HepG2 (cell line): ENCODE measurements around the gene ZNF513. TPM values are rescaled to one million over a fixed set of nuclear protein-coding genes. Genes with fewer than 3 reads are reported as not detected.

Experiments used
- ATAC-seq: fragments of 200-7000 bp; cut with Tn5 transposase; 3 replicates; pipeline ENCODE4 v1.9.1; 2020; ENCODE audit warnings: mild to moderate bottlenecking, moderate library complexity
- BruUV-seq: library from RNA; stranded (reverse); fragments of 400-500 nt; replicated peaks from 2 replicates; lab custom pipeline; 2021; lab: Mats Ljungman, UMichigan
- CTCF ChIA-PET: fragments of 300-600 bp; formaldehyde crosslinking; extraction: SDS; loops from one replicate; lab custom pipeline; 2021; ENCODE audit warnings: low total read pairs, inconsistent platforms, low intra/inter-chr PET ratio; lab: Yijun Ruan, JAX
- POLR2A ChIA-PET: fragments of 350-600 bp; sonication (Branson Sonifier 250); formaldehyde crosslinking; loops from one replicate; lab custom pipeline; 2020; ENCODE audit warnings: antibody characterized with exemption, inconsistent platforms; lab: Yijun Ruan, JAX
- DNase-seq: peaks from one replicate; pipeline ENCODE4 v3.0.0-alpha.2; 2015; ENCODE audit warnings: low spot score
- FAIRE-seq: peaks from 3 replicates; lab custom pipeline; 2011; peaks lifted over from hg19 to GRCh38; lab: Jason Lieb, UNC
- H2AFZ ChIP-seq: one replicate; pipeline ENCODE4 v1.6.1; 2011; ENCODE audit warnings: low read length, inconsistent platforms
- H3K27ac ChIP-seq: fragments of 300-600 bp; 3 replicates; pipeline ENCODE4 v1.8.0; 2011; ENCODE audit warnings: mixed run types, mild to moderate bottlenecking, mixed read lengths, low read length, inconsistent platforms; ENCODE audit not compliant: insufficient read depth; ENCODE audit errors: extremely low read length
- H3K27me3 ChIP-seq, 2 experiments: fragments of 200-600 bp in 1 of 2; 2 replicates in 1 of 2; 3 replicates in 1 of 2; pipeline versions ENCODE4 v1.6.0 to v1.8.0; 2011; ENCODE audit warnings: low read length in 2 of 2, mild to moderate bottlenecking in 2 of 2, moderate library complexity in 2 of 2, inconsistent platforms in 1 of 2; ENCODE audit not compliant: insufficient read depth in 2 of 2, control insufficient read depth in 1 of 2
- H3K36me3 ChIP-seq, 2 experiments: fragments of 200-600 bp in 1 of 2; replicated peaks in 1 of 2; 2 replicates in 1 of 2; 3 replicates in 1 of 2; pipeline versions ENCODE4 v1.5.1 to v1.8.0; 2011; ENCODE audit warnings: low read length in 2 of 2, inconsistent platforms in 1 of 2; ENCODE audit not compliant: insufficient read depth in 2 of 2, control insufficient read depth in 1 of 2
- H3K4me1 ChIP-seq: 2 replicates; pipeline ENCODE4 v1.5.1; 2012; ENCODE audit warnings: low read length, inconsistent platforms; ENCODE audit not compliant: insufficient read depth
- H3K4me2 ChIP-seq: 2 replicates; pipeline ENCODE4 v1.6.0; 2011; ENCODE audit warnings: low read depth, low read length, inconsistent platforms
- H3K4me3 ChIP-seq, 3 experiments: fragments of 200-600 bp in 1 of 3; sonication (generic), shearing (Covaris generic) in 1 of 3; replicated peaks in 1 of 3; 2 replicates each; pipeline ENCODE4 v1.5.1; 2011 to 2016; ENCODE audit warnings: low read length in 3 of 3, inconsistent platforms in 2 of 3, low read depth in 2 of 3, mild to moderate bottlenecking in 2 of 3, control low read depth in 1 of 3, mixed read lengths in 1 of 3; ENCODE audit not compliant: insufficient read depth in 1 of 3
- H3K79me2 ChIP-seq: one replicate; pipeline ENCODE4 v1.6.1; 2011; ENCODE audit warnings: low read length, inconsistent platforms; ENCODE audit not compliant: insufficient read depth
- H3K9ac ChIP-seq: 2 replicates; pipeline ENCODE4 v1.6.0; 2011; ENCODE audit warnings: mild to moderate bottlenecking, low read depth, low read length, inconsistent platforms; ENCODE audit not compliant: insufficient read depth
- H3K9me3 ChIP-seq: 2 replicates; pipeline ENCODE4 v1.5.1; 2012; ENCODE audit warnings: mild to moderate bottlenecking, low read length
- H4K20me1 ChIP-seq: 2 replicates; pipeline ENCODE4 v1.6.0; 2011; ENCODE audit warnings: inconsistent platforms, mild to moderate bottlenecking, low read length, moderate library complexity; ENCODE audit not compliant: insufficient read depth
- BRCA1 ChIP-seq: sonication (generic); formaldehyde crosslinking; IDR thresholded peaks from 2 replicates; pipeline ENCODE4 v1.4.0; 2020; ENCODE audit warnings: missing genetic modification reagents
- CEBPZ ChIP-seq: IDR thresholded peaks from 2 replicates; pipeline ENCODE4 v1.6.1; 2012; ENCODE audit warnings: low read length, improper control_type of control experiment
- FOXP4 ChIP-seq: sonication (generic); formaldehyde crosslinking; IDR thresholded peaks from 2 replicates; pipeline ENCODE4 v1.4.0; 2020; ENCODE audit warnings: missing genetic modification reagents
- HDAC6 ChIP-seq: fragments of 200-600 bp; sonication (generic); IDR thresholded peaks from 2 replicates; pipeline ENCODE4 v1.7.0; 2017; ENCODE audit warnings: mild to moderate bottlenecking, antibody characterized with exemption, low read length, low read depth
- NFKBIZ ChIP-seq: IDR thresholded peaks from 2 replicates; pipeline ENCODE4 v1.6.1; 2018; ENCODE audit warnings: missing genetic modification reagents, missing compliant biosample characterization
- NR3C1 ChIP-seq: sonication (generic); formaldehyde crosslinking; IDR thresholded peaks from 2 replicates; pipeline ENCODE4 v1.4.0; 2020; ENCODE audit warnings: missing genetic modification reagents
- PITX1 ChIP-seq: sonication (generic); formaldehyde crosslinking; IDR thresholded peaks from 2 replicates; pipeline ENCODE4 v1.5.1; 2020; ENCODE audit warnings: mild to moderate bottlenecking, missing genetic modification reagents
- POGZ ChIP-seq: sonication (generic); formaldehyde crosslinking; IDR thresholded peaks from 2 replicates; pipeline ENCODE4 v1.4.0; 2020; ENCODE audit warnings: mild to moderate bottlenecking, missing genetic modification reagents
- RBAK ChIP-seq: sonication (generic); formaldehyde crosslinking; IDR thresholded peaks from 2 replicates; pipeline ENCODE4 v1.5.1; 2020; ENCODE audit warnings: mild to moderate bottlenecking, missing genetic modification reagents
- TCF7 ChIP-seq: sonication (generic); IDR thresholded peaks from 2 replicates; pipeline ENCODE4 v1.6.1; 2016; ENCODE audit warnings: antibody characterized with exemption, low read depth
- TEF ChIP-seq: sonication (generic); formaldehyde crosslinking; IDR thresholded peaks from 2 replicates; pipeline ENCODE4 v1.5.0; 2020; ENCODE audit warnings: missing genetic modification reagents
- TERF1 ChIP-seq: sonication (generic); formaldehyde crosslinking; IDR thresholded peaks from 2 replicates; pipeline ENCODE4 v1.8.0; 2022; ENCODE audit warnings: mild to moderate bottlenecking, missing genetic modification reagents, moderate library complexity
- ZNF335 ChIP-seq: sonication (generic); formaldehyde crosslinking; IDR thresholded peaks from 2 replicates; pipeline ENCODE4 v1.4.0; 2020; ENCODE audit warnings: missing genetic modification reagents
- ZNF746 ChIP-seq: sonication (generic); formaldehyde crosslinking; IDR thresholded peaks from 2 replicates; pipeline ENCODE4 v1.8.0; 2022; ENCODE audit warnings: mild to moderate bottlenecking, missing genetic modification reagents
- ZNF75D ChIP-seq: sonication (generic); formaldehyde crosslinking; IDR thresholded peaks from 2 replicates; pipeline ENCODE4 v1.8.1; 2023; ENCODE audit warnings: missing genetic modification reagents, mild to moderate bottlenecking, borderline replicate concordance
- ZNF83 ChIP-seq: sonication (generic); formaldehyde crosslinking; IDR thresholded peaks from 2 replicates; pipeline ENCODE4 v1.4.0; 2020; ENCODE audit warnings: missing genetic modification reagents, mild to moderate bottlenecking, borderline replicate concordance
- ZNF879 ChIP-seq: sonication (generic); formaldehyde crosslinking; IDR thresholded peaks from 2 replicates; pipeline ENCODE4 v1.8.1; 2023; ENCODE audit warnings: missing genetic modification reagents
- WGBS: methylation state at CpG from one replicate; pipeline ENCODE4 v1.1.6; 2017; ENCODE audit warnings: low lambda C conversion rate; 5-methylcytosine and 5-hydroxymethylcytosine counted together
- in situ Hi-C: cut with HindIII; loops from 2 replicates; pipeline ENCODE4 v1.10.0; 2017; ENCODE audit warnings: low pct_unique_long_range_greater_than_20kb; ENCODE audit not compliant: extremely low pct_ligation_motif_present
- intact Hi-C: fragments of 100-400 bp; cut with micrococcal nuclease; formaldehyde crosslinking; loops from one replicate; pipeline ENCODE4 v1.10.0; 2022; ENCODE audit not compliant: unreplicated experiment
- polyA plus RNA-seq, 8 experiments: library from polyadenylated mRNA; depleted of rRNA in 3 of 8; stranded (reverse) in 7 of 8; unstranded in 1 of 8; fragments of >200 nt; fragmentation: Illumina TruSeq in 4 of 8; extraction: Trizol in 4 of 8; gene quantifications; 2 replicates each; pipeline versions ENCODE4 v1.2.1 to v1.2.3, GENCODE V29; 2011 to 2016; ENCODE audit warnings: low read depth in 4 of 8, missing spikeins in 1 of 8, mixed read lengths in 1 of 8; ENCODE audit not compliant: insufficient read depth in 1 of 8
- total RNA-seq, 5 experiments: library from RNA; depleted of rRNA; stranded (reverse); fragments of >200 nt; fragmentation: Illumina TruSeq; extraction: Trizol; gene quantifications; 2 replicates each; pipeline ENCODE4 v1.2.3, GENCODE V29; 2016; ENCODE audit warnings: low read depth in 1 of 5

ZNF513 gene
- total and polyA plus RNA-seq, 2 of the 13 experiments (the other 11 are each of a cell fraction or from before 2014, with no cell fraction given): 4.9 to 6.3 TPM

GRCh38 chr2:27379383-27379835 is 1.1 kb downstream of the ZNF513 start:
- intact Hi-C loops: loop anchor here (10.0 kb wide), 1 partner anchor 125 kb away; no protein-coding TSS in a partner anchor
- Histone ChIP-seq H4K20me1 (peaks cover 3% of the 10 kb centered on the region; the same call in 1 of the 2 replicates), H3K4me1 (peaks cover 26% of the 10 kb centered on the region), H3K9me3 (no peaks in the 10 kb centered on the region), H3K4me2 (peak overlapping the region; percentile 90), H3K27me3 (no peaks in the 10 kb centered on the region), H3K79me2 (peaks cover 3% of the 10 kb centered on the region), H2AFZ (no peak overlapping the region), H3K9ac (peak overlapping the region; percentile 75), H3K36me3 (peaks cover 46 to 71% of the 10 kb centered on the region in 2 experiments), H3K27ac (peak overlapping the region; percentile 85), H3K4me3 (peak overlapping the region; percentile 50 to 75 (median 63); a peak in 5 of 6 replicates)
- ATAC-seq (no peak; the same call in 2 of the 3 replicates), DNase-seq (no peak), FAIRE-seq (no peak)
- ChIA-PET POLR2A (interaction anchor here (1.2 to 5.1 kb wide), 8 partner anchors 9 to 86 kb away, joined by 3 to 38 read pairs (median 14); partner anchors contain the start of genes EIF2B4, GTF3C2, MPV17 and PPM1G), CTCF (no interaction called here)
- BruUV-seq: no TSS peak
- in situ Hi-C loops: no loop called here
- 69% methylated on average over 2 of the region's 2 CpGs for WGBS
- TF ChIP-seq ZNF879 (no peak), RBAK (CRISPR knock-in tag) (no peak), ZNF83 (CRISPR knock-in tag) (no peak), ZNF746 (CRISPR knock-in tag) (no peak), NR3C1 (CRISPR knock-in tag) (no peak), TEF (no peak), NFKBIZ (no peak), PITX1 (CRISPR knock-in tag) (peak; percentile 11; the same call in 1 of the 2 replicates), TCF7 (0 out of 2 replicates have a peak, but pooled peaks have one; percentile 38), POGZ (CRISPR knock-in tag) (no peak), HDAC6 (no peak), TERF1 (CRISPR knock-in tag) (no peak), ZNF335 (no peak), FOXP4 (CRISPR knock-in tag) (no peak; the same call in 1 of the 2 replicates), CEBPZ (no peak), ZNF75D (no peak), BRCA1 (CRISPR knock-in tag) (no peak)
